Chondrocyte (in vitro differentiated cells): ENCODE measurements around the gene ARHGAP26. TPM values are rescaled to one million over a fixed set of nuclear protein-coding genes. Genes with fewer than 3 reads are reported as not detected.

ENCODE experiments used
- DNase-seq: peaks from one replicate; pipeline ENCODE4 v3.0.0; 2021; ENCODE audit warnings: mixed read lengths, low spot score
- H3K27ac Mint-ChIP-seq: one replicate; pipeline ENCODE4 v1.8.0; 2021; ENCODE audit warnings: mild to moderate bottlenecking, moderate library complexity, mixed read lengths; ENCODE audit not compliant: unreplicated experiment
- H3K27me3 Mint-ChIP-seq: 2 replicates; pipeline ENCODE4 v1.8.0; 2021; ENCODE audit warnings: low read depth, mixed read lengths
- H3K36me3 Mint-ChIP-seq: 2 replicates; pipeline ENCODE4 v1.8.0; 2021; ENCODE audit warnings: low read depth, mixed read lengths
- H3K4me1 Mint-ChIP-seq: 2 replicates; pipeline ENCODE4 v1.8.0; 2021; ENCODE audit warnings: low read depth, mild to moderate bottlenecking, mixed read lengths
- H3K4me3 Mint-ChIP-seq: one replicate; pipeline ENCODE4 v1.8.0; 2021; ENCODE audit warnings: mild to moderate bottlenecking, moderate library complexity, mixed read lengths; ENCODE audit not compliant: unreplicated experiment
- H3K9me3 Mint-ChIP-seq: 2 replicates; pipeline ENCODE4 v1.8.0; 2021; ENCODE audit warnings: low read depth, mixed read lengths
- total RNA-seq: library from RNA; stranded (reverse); gene quantifications from 3 replicates; pipeline ENCODE4 v1.2.1, GENCODE V29; 2021
- TF ChIP-seq, protein P1 (sequence below): fragments of 200-600 bp; sonication (generic); IDR thresholded peaks from 2 replicates; pipeline ENCODE4 v1.5.0; 2021; ENCODE audit warnings: antibody characterized with exemption, mild to moderate bottlenecking, moderate library complexity

The ARHGAP26 gene
- total RNA-seq, 1 donor from 2014 or later = 16.4 TPM

DNA sequence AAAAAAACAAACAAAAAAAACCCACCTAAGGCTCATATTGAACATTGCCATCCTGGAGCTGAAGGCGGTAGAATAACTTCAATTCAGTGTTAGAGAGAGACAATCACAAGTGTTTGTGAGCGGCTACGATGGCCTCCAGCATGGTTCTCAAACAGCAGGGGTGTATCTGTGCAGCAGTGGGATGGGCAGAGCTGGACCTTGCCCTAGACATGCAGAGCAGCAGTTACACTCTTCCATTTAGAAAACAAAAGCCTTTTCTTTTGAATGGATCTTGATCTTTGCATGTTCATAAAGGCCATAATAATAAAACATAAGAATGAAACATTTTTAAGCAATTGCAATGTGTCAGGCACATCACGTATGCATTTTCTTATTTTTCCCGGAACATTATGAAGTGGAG is 50.3 kb downstream of the ARHGAP26 start:
- Mint-ChIP-seq H3K36me3 (peaks cover 1% of the 10 kb centered on the region), H3K4me1 (peaks cover 62% of the 10 kb centered on the region), H3K27me3 (no peaks in the 10 kb centered on the region), H3K4me3 (no peak overlapping the region), H3K9me3 (no peaks in the 10 kb centered on the region), H3K27ac (no peak overlapping the region)
- TF ChIP-seq, protein P1, sequence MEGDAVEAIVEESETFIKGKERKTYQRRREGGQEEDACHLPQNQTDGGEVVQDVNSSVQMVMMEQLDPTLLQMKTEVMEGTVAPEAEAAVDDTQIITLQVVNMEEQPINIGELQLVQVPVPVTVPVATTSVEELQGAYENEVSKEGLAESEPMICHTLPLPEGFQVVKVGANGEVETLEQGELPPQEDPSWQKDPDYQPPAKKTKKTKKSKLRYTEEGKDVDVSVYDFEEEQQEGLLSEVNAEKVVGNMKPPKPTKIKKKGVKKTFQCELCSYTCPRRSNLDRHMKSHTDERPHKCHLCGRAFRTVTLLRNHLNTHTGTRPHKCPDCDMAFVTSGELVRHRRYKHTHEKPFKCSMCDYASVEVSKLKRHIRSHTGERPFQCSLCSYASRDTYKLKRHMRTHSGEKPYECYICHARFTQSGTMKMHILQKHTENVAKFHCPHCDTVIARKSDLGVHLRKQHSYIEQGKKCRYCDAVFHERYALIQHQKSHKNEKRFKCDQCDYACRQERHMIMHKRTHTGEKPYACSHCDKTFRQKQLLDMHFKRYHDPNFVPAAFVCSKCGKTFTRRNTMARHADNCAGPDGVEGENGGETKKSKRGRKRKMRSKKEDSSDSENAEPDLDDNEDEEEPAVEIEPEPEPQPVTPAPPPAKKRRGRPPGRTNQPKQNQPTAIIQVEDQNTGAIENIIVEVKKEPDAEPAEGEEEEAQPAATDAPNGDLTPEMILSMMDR = no peak
- no peak for DNase-seq

DNA sequence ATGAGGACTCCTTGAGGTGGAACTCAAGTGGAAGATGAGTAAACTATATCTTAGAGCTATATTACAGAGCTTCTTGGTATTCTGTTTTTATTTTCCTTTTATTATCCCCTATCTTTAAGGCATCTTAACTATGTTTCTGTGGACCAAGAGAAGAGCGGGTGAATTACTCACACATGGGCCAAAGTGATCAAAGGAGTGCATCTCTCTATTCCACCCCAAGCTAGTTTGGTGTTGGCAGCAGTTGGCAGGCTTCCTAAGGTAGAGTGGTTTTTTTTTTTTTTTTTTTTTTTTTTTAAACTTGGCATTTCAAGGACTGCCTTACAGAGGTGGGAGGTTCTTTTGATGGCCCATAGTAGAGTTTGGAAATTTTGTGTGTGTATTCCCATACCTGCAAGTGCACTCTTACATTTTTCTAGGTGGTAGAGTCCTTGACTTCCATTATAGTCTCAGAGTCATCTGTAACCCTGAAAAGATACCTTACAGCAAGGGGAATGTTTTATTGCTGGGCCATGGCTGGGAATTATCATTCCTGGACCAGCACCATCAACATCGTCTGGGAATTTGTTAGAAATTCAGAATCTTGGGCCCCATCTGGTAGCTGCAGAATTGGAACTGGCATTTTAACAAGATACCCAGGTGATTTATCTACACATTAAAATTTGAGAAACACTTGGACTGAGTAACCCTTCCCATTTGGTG is 51.0 kb downstream of the ARHGAP26 start:
- Mint-ChIP-seq H3K4me1 (peaks cover 64% of the 10 kb centered on the region), H3K4me3 (no peak overlapping the region), H3K27ac (no peak overlapping the region), H3K9me3 (no peaks in the 10 kb centered on the region), H3K36me3 (no peaks in the 10 kb centered on the region), H3K27me3 (no peaks in the 10 kb centered on the region)
- DNase-seq = no peak
- TF ChIP-seq, protein P1 = no peak

DNA sequence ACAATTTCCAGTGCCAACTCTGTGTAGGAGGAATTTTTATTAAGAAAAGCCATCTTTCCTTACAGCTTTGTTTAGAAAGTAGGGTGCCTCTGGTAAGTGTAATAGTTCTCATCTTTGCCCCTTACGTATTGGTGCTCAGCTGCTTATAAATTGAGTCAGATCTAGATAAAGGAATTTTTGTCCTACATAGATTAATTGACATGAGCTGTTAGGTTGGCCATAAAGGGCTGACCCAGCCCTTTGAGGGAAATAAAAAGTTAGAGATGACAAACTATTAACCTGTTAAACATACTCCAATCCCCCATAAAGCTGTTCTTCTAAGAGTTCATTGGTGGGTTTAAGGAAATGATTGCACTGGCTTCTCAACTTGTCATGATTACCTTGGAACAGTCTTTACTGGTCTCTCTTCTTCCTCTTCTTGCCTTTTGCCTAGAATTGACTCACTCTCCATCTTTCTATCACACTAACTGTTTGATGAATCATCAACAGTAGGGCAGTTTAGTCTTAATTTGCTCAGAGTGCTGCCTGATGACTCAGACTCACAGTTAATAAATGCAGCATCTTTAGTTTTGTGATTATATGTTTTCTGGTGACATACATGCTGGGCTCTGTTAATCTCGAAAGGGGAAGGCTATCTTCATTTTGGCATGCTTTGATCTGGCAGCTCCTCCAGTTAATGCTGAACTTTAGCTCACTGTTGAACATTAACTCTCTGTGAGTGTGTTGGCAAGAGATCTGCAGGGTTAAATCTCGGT is 51.7 kb downstream of the ARHGAP26 start:
- H3K27me3 Mint-ChIP-seq = no peaks in the 10 kb centered on the region
- H3K27ac Mint-ChIP-seq = peak overlapping the region; percentile 38
- H3K9me3 Mint-ChIP-seq = no peaks in the 10 kb centered on the region
- DNase-seq = no peak
- H3K4me3 Mint-ChIP-seq = no peak overlapping the region
- H3K36me3 Mint-ChIP-seq = no peaks in the 10 kb centered on the region
- TF ChIP-seq, protein P1 = no peak
- H3K4me1 Mint-ChIP-seq = peaks cover 64% of the 10 kb centered on the region

DNA sequence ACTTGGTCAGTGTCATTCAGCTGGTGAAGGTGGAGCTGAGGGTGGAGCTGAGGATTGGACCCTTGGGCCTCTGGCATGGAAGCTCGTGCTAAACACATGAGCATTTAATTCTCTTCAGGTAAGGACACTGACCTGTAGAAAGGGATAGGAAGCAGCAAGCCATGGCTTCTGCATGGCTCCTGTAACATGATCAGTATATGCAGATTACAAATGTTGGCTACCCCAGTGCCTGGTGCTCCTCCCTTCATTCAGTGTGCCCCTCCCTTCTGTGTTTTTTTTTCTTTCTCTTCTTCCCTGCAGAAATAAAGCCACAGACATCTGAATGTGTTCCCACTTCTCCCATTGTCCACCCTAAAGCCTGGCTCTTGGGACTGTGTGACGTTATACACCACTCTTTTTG is 52.9 kb downstream of the ARHGAP26 start:
- Mint-ChIP-seq H3K36me3 (no peaks in the 10 kb centered on the region), H3K4me1 (peaks cover 65% of the 10 kb centered on the region), H3K9me3 (no peaks in the 10 kb centered on the region), H3K27ac (no peak overlapping the region), H3K4me3 (no peak overlapping the region), H3K27me3 (no peaks in the 10 kb centered on the region)
- DNase-seq = no peak
- TF ChIP-seq, protein P1 = no peak

DNA sequence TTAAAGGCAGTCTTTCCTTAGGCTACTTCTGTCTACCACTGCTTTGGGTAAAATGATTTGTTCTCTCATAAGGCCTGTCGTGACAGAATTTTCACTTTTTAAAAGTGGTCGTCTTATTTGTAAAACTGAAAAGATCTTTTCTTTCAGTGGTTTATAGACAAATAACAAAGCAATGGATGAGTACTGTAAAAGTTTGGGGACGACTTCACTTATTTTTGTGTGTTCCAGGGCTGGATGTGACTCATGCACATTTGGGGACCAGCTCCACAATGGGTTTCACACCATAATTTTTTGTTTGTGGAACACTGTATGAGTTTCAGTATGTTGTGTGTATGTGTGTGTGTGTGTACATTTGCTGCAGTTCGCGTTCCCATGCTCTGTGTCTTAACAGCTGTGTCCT is 53.6 kb downstream of the ARHGAP26 start:
- Mint-ChIP-seq H3K27me3 (no peaks in the 10 kb centered on the region), H3K36me3 (no peaks in the 10 kb centered on the region), H3K4me1 (peaks cover 70% of the 10 kb centered on the region), H3K9me3 (no peaks in the 10 kb centered on the region), H3K4me3 (no peak overlapping the region), H3K27ac (no peak overlapping the region)
- TF ChIP-seq, protein P1 = no peak
- no peak for DNase-seq
